HCT116 (cell line): ENCODE data around the gene TRMT10C. TPM values are rescaled to one million over a fixed set of nuclear protein-coding genes. Genes with fewer than 3 reads are reported as not detected.

ENCODE experiments used
- ATAC-seq: fragments of 200-7000 bp; cut with Tn5 transposase; 2 replicates; pipeline ENCODE4 v1.9.1; 2020; ENCODE audit warnings: mild to moderate bottlenecking, moderate library complexity
- BruUV-seq: library from RNA; stranded (reverse); fragments of 400-500 nt; replicated peaks from 2 replicates; lab custom pipeline; 2021; lab: Mats Ljungman, UMichigan
- CTCF ChIA-PET: fragments of 300-600 bp; sonication (Branson Sonifier 250); formaldehyde crosslinking; loops from one replicate; lab custom pipeline; 2021; ENCODE audit warnings: antibody characterized with exemption; lab: Charles Lee
- POLR2A ChIA-PET: fragments of 300-600, 350-600 bp; sonication (Branson Sonifier 250); formaldehyde crosslinking; loops from one replicate; lab custom pipeline; 2021; ENCODE audit warnings: antibody characterized with exemption; lab: Charles Lee
- RAD21 ChIA-PET, 2 experiments: fragments of 300-600 bp; sonication (Branson Sonifier 250); formaldehyde crosslinking; loops; one replicate each; lab custom pipeline; 2023; ENCODE audit warnings: low total read pairs in 2 of 2; ENCODE audit not compliant: uncharacterized antibody in 2 of 2, unreplicated experiment in 2 of 2, low non-redundant PET in 1 of 2; lab: Charles Lee
- DNase-seq: peaks from one replicate; pipeline ENCODE4 v3.0.0-alpha.2; 2010; ENCODE audit warnings: low read depth, low spot score
- H2AFZ ChIP-seq: fragments of 200-600 bp; shearing (Covaris generic), sonication (generic); 2 replicates; pipeline ENCODE4 v1.6.1; 2017; ENCODE audit warnings: low read depth, mixed run types, mixed read lengths, antibody characterized with exemption, low read length; ENCODE audit not compliant: poor library complexity, severe bottlenecking
- H3K27ac ChIP-seq: 2 replicates; pipeline ENCODE4 v1.5.1; 2012; ENCODE audit warnings: low read depth, low read length
- H3K27me3 ChIP-seq: fragments of 200-600 bp; sonication (generic); 2 replicates; pipeline ENCODE4 v1.6.1; 2016; ENCODE audit warnings: mixed run types, low read length, mixed read lengths; ENCODE audit not compliant: insufficient read depth
- H3K36me3 ChIP-seq, 2 experiments: fragments of 200-500 bp in 1 of 2; fragments of 200-600 bp in 1 of 2; sonication (Bioruptor generic) in 1 of 2; sonication (generic) in 1 of 2; 2 replicates each; pipeline versions ENCODE4 v1.5.1 to v1.6.1; 2014 to 2016; ENCODE audit warnings: low read length in 2 of 2, inconsistent platforms in 1 of 2, mixed read lengths in 1 of 2, mixed run types in 1 of 2; ENCODE audit not compliant: insufficient read depth in 2 of 2, control insufficient read depth in 1 of 2
- H3K4me1 ChIP-seq, 2 experiments: fragments of 200-600 bp in 1 of 2; sonication (generic) in 1 of 2; 2 replicates each; pipeline versions ENCODE4 v1.5.1 to v1.6.1; 2012 to 2017; ENCODE audit warnings: low read length in 2 of 2, inconsistent platforms in 1 of 2, mild to moderate bottlenecking in 1 of 2, mixed read lengths in 1 of 2, mixed run types in 1 of 2, moderate library complexity in 1 of 2; ENCODE audit not compliant: insufficient read depth in 2 of 2, control insufficient read depth in 1 of 2
- H3K4me2 ChIP-seq: fragments of 200-600 bp; sonication (generic); 2 replicates; pipeline ENCODE4 v1.6.1; 2017; ENCODE audit warnings: mixed run types, low read length, mixed read lengths
- H3K4me3 ChIP-seq, 2 experiments: fragments of 200-600 bp in 1 of 2; sonication (generic) in 1 of 2; replicated peaks in 1 of 2; 2 replicates each; pipeline ENCODE4 v1.5.1; 2011 to 2016; ENCODE audit warnings: low read length in 2 of 2, control low read depth in 1 of 2, low read depth in 1 of 2, mild to moderate bottlenecking in 1 of 2, mixed read lengths in 1 of 2, mixed run types in 1 of 2
- H3K79me2 ChIP-seq: fragments of 200-600 bp; sonication (generic); 2 replicates; pipeline ENCODE4 v1.6.1; 2017; ENCODE audit warnings: mild to moderate bottlenecking, mixed run types, low read length, moderate library complexity, mixed read lengths; ENCODE audit not compliant: insufficient read depth
- H3K9ac ChIP-seq: fragments of 200-600 bp; sonication (generic); 2 replicates; pipeline ENCODE4 v1.6.1; 2016; ENCODE audit warnings: low read length, mixed read lengths
- H3K9me2 ChIP-seq: fragments of 200-600 bp; sonication (generic), shearing (Covaris generic); 2 replicates; pipeline ENCODE4 v1.6.1; 2017; ENCODE audit warnings: mixed run types, mild to moderate bottlenecking, moderate library complexity; ENCODE audit not compliant: insufficient read depth
- H3K9me3 ChIP-seq, 2 experiments: fragments of 200-500 bp in 1 of 2; fragments of 200-600 bp in 1 of 2; sonication (Bioruptor generic) in 1 of 2; sonication (generic) in 1 of 2; 2 replicates each; pipeline ENCODE4 v1.6.1; 2014 to 2017; ENCODE audit warnings: low read length in 2 of 2, mixed read lengths in 2 of 2, inconsistent platforms in 1 of 2, low read depth in 1 of 2, mild to moderate bottlenecking in 1 of 2, mixed run types in 1 of 2, moderate library complexity in 1 of 2; ENCODE audit not compliant: control insufficient read depth in 1 of 2, insufficient read depth in 1 of 2
- H4K20me1 ChIP-seq: fragments of 200-600 bp; sonication (generic), shearing (Covaris generic); 2 replicates; pipeline ENCODE4 v1.6.1; 2017; ENCODE audit warnings: mixed run types, mild to moderate bottlenecking, moderate library complexity; ENCODE audit not compliant: insufficient read depth
- CEBPB ChIP-seq: IDR thresholded peaks from 2 replicates; pipeline ENCODE4 v1.6.1; 2012; ENCODE audit warnings: low read depth
- CTCF ChIP-seq, 3 experiments: fragments of 200-600 bp in 1 of 3; sonication (generic) in 1 of 3; IDR thresholded peaks in 2 of 3; conservative IDR thresholded peaks in 1 of 3; 2 replicates each; pipeline ENCODE4 v1.5.1; 2012 to 2017; ENCODE audit warnings: low read depth in 2 of 3, low read length in 2 of 3, antibody characterized with exemption in 1 of 3, borderline replicate concordance in 1 of 3, control low read depth in 1 of 3, mild to moderate bottlenecking in 1 of 3, mixed read lengths in 1 of 3, mixed run types in 1 of 3, moderate library complexity in 1 of 3; ENCODE audit not compliant: insufficient read depth in 1 of 3
- ELF1 ChIP-seq: IDR thresholded peaks from 2 replicates; pipeline ENCODE4 v1.6.1; 2012; ENCODE audit warnings: low read depth, borderline replicate concordance
- EZH2phosphoT487 ChIP-seq: fragments of 200-600 bp; IDR thresholded peaks from 2 replicates; pipeline ENCODE4 v1.6.1; 2018; ENCODE audit warnings: antibody characterized with exemption, borderline replicate concordance
- JUND ChIP-seq: IDR thresholded peaks from 2 replicates; pipeline ENCODE4 v1.6.1; 2012
- MAX ChIP-seq: IDR thresholded peaks from 2 replicates; pipeline ENCODE4 v1.6.1; 2012
- POLR2AphosphoS5 ChIP-seq: IDR thresholded peaks from 2 replicates; pipeline ENCODE4 v1.6.1; 2011; ENCODE audit warnings: mild to moderate bottlenecking, low read depth, low read length, moderate library complexity
- RAD21 ChIP-seq: IDR thresholded peaks from 2 replicates; pipeline ENCODE4 v1.6.1; 2012; ENCODE audit warnings: low read depth, mild to moderate bottlenecking
- REST ChIP-seq: IDR thresholded peaks from 2 replicates; pipeline ENCODE4 v1.6.1; 2012; ENCODE audit warnings: low read depth
- SIN3A ChIP-seq: IDR thresholded peaks from 2 replicates; pipeline ENCODE4 v1.6.1; 2012; ENCODE audit warnings: low read depth
- SP1 ChIP-seq: IDR thresholded peaks from 2 replicates; pipeline ENCODE4 v1.6.1; 2012; ENCODE audit warnings: low read depth
- SRF ChIP-seq: IDR thresholded peaks from 2 replicates; pipeline ENCODE4 v1.6.1; 2012; ENCODE audit warnings: low read depth
- YY1 ChIP-seq: IDR thresholded peaks from 2 replicates; pipeline ENCODE4 v1.6.1; 2011; ENCODE audit warnings: low read length, low read depth, moderate library complexity, mild to moderate bottlenecking; ENCODE audit not compliant: insufficient replicate concordance; ENCODE audit errors: extremely low read depth
- ZNF274 ChIP-seq: fragments of 200-500 bp; sonication (Bioruptor generic); IDR thresholded peaks from 2 replicates; pipeline ENCODE4 v1.6.1; 2014; ENCODE audit warnings: mild to moderate bottlenecking, low read depth, low read length, inconsistent platforms
- intact Hi-C: fragments of 100-400 bp; cut with micrococcal nuclease; formaldehyde crosslinking; loops from 2 replicates; pipeline ENCODE4 v1.10.0; 2022
- total RNA-seq: library from RNA; stranded (reverse); gene quantifications from one replicate; pipeline ENCODE4 v1.2.1, GENCODE V29; 2021; ENCODE audit not compliant: unreplicated experiment

Gene TRMT10C
- total RNA-seq, 1 experiment from 2014 or later = 36.4 TPM

GRCh38 chr3:101518421-101518871 lies 43.2 kb upstream of the TRMT10C start:
- Histone ChIP-seq H3K9me2 (no peaks in the 10 kb centered on the region), H3K79me2 (no peaks in the 10 kb centered on the region), H3K27ac (no peak overlapping the region), H4K20me1 (no peaks in the 10 kb centered on the region), H3K4me1 (peaks cover 3 to 5% of the 10 kb centered on the region in 2 experiments; a peak in 2 of 4 replicates), H3K36me3 (no peaks in the 10 kb centered on the region), H3K4me2 (no peak overlapping the region), H3K9me3 (no peaks in the 10 kb centered on the region), H3K27me3 (no peaks in the 10 kb centered on the region), H3K9ac (no peak overlapping the region), H2AFZ (peak overlapping the region; percentile 18), H3K4me3 (no peak overlapping the region)
- DNase-seq (no peak), ATAC-seq (no peak)
- BruUV-seq = no TSS peak
- ChIA-PET RAD21 (no interaction called here), CTCF (no interaction called here), POLR2A (no interaction called here)
- no peak for TF ChIP-seq CEBPB
- no peak for TF ChIP-seq ELF1
- no peak for TF ChIP-seq SRF
- no peak for TF ChIP-seq ZNF274
- intact Hi-C loops = no loop called here

GRCh38 chr3:101519685-101520365 lies 41.8 kb upstream of the TRMT10C start:
- Histone ChIP-seq H3K27ac (no peak overlapping the region), H3K4me2 (no peak overlapping the region), H3K36me3 (no peaks in the 10 kb centered on the region), H3K4me1 (no peaks in the 10 kb centered on the region), H3K79me2 (no peaks in the 10 kb centered on the region), H3K9me2 (no peaks in the 10 kb centered on the region), H3K9me3 (no peaks in the 10 kb centered on the region), H3K9ac (no peak overlapping the region), H4K20me1 (no peaks in the 10 kb centered on the region), H3K4me3 (no peak overlapping the region), H2AFZ (no peak overlapping the region), H3K27me3 (no peaks in the 10 kb centered on the region)
- POLR2A ChIA-PET = no interaction called here
- no peak for TF ChIP-seq ELF1
- TF ChIP-seq JUND = no peak
- no peak for TF ChIP-seq EZH2phosphoT487
- TF ChIP-seq MAX = no peak
- no peak for TF ChIP-seq YY1
- no peak for TF ChIP-seq SIN3A
- TF ChIP-seq RAD21 = no peak
- TF ChIP-seq SP1 = no peak
- no peak for TF ChIP-seq REST
- TF ChIP-seq SRF = no peak
- no peak for TF ChIP-seq CEBPB
- TF ChIP-seq POLR2AphosphoS5 = no peak
- TF ChIP-seq CTCF (IDR thresholded peaks at IDR 0.05 in 2 of 3, conservative IDR thresholded peaks at IDR 0.05 in 1 of 3; ENCODE audit: borderline replicate concordance in 1 of 3, insufficient read depth in 1 of 3, low read depth in 2 of 3, low read length in 2 of 3) = no peak
- ATAC-seq (no peak), DNase-seq (no peak)
- CTCF ChIA-PET = no interaction called here
- BruUV-seq = no TSS peak
- RAD21 ChIA-PET = no interaction called here
- intact Hi-C loops = no loop called here
